Mucosa of rectum (tissue), 2 donors: ENCODE measurements around the gene ASTN2.

Source experiments
- H3K27ac ChIP-seq, 2 donors: one replicate each; pipeline ENCODE4 v1.7.0; 2013; ENCODE audit warnings: inconsistent platforms in 2 of 2, low read depth in 2 of 2, low read length in 2 of 2
- H3K27me3 ChIP-seq, 2 donors: one replicate each; pipeline ENCODE4 v1.7.0; 2013; ENCODE audit warnings: low read length in 2 of 2; ENCODE audit not compliant: control insufficient read depth in 2 of 2, insufficient read depth in 2 of 2
- H3K36me3 ChIP-seq, 2 donors: one replicate each; pipeline ENCODE4 v1.7.0; 2013; ENCODE audit warnings: low read length in 2 of 2; ENCODE audit not compliant: control insufficient read depth in 2 of 2, insufficient read depth in 2 of 2
- H3K4me1 ChIP-seq, 2 donors: one replicate each; pipeline ENCODE4 v1.7.0; 2013; ENCODE audit warnings: low read length in 2 of 2, mild to moderate bottlenecking in 1 of 2; ENCODE audit not compliant: control insufficient read depth in 2 of 2, insufficient read depth in 2 of 2
- H3K4me3 ChIP-seq, 2 donors: one replicate each; pipeline ENCODE4 v1.7.0; 2013; ENCODE audit warnings: low read length in 2 of 2
- H3K9ac ChIP-seq, 2 donors: one replicate each; pipeline ENCODE4 v1.7.0; 2013; ENCODE audit warnings: low read length in 2 of 2, low read depth in 1 of 2, mild to moderate bottlenecking in 1 of 2
- H3K9me3 ChIP-seq, 2 donors: one replicate each; pipeline ENCODE4 v1.7.0; 2013; ENCODE audit warnings: low read length in 2 of 2; ENCODE audit not compliant: control insufficient read depth in 2 of 2
- donor health status: healthy.
- donor health status: Normal muscosa, but diverticular disease.

ASTN2 gene

GRCh38 chr9:117239428-117239827, 175.4 kb downstream of the ASTN2 start:
- Histone ChIP-seq H3K9me3 (no peaks in the 10 kb centered on the region), H3K36me3 (no peaks in the 10 kb centered on the region), H3K27me3 (no peaks in the 10 kb centered on the region), H3K27ac (no peak overlapping the region), H3K4me3 (no peak overlapping the region), H3K9ac (no peak overlapping the region), H3K4me1 (no peaks in the 10 kb centered on the region)

DNA sequence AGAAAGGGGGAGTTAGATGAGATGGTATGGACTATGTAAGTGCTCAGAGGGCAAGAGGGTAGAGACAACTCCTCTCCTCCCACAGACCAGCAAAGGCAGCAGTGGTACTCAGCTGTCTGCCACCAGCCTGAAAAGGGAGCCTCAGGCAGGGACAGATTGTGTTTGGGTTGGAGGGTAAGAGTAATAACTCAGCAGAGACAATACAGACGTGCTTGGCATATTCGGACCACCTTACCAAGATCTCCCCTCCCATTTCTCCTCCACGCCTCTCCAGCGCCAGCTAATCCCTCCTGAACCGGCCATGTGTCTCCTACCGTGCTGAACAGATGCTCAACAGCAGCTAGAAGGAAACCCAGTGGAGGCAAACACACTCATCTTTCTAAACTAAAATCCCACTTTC, 180.8 kb downstream of the ASTN2 start:
- Histone ChIP-seq H3K4me3 (no peak overlapping the region), H3K27ac (no peak overlapping the region), H3K9ac (no peak overlapping the region), H3K4me1 (no peaks in the 10 kb centered on the region), H3K36me3 (no peaks in the 10 kb centered on the region), H3K9me3 (no peaks in the 10 kb centered on the region), H3K27me3 (no peaks in the 10 kb centered on the region)

GRCh38 chr9:117233016-117233415, 181.8 kb downstream of the ASTN2 start:
- Histone ChIP-seq H3K36me3 (no peaks in the 10 kb centered on the region), H3K4me3 (no peak overlapping the region), H3K9me3 (no peaks in the 10 kb centered on the region), H3K4me1 (no peaks in the 10 kb centered on the region), H3K9ac (no peak overlapping the region), H3K27ac (no peak overlapping the region), H3K27me3 (no peaks in the 10 kb centered on the region)

DNA sequence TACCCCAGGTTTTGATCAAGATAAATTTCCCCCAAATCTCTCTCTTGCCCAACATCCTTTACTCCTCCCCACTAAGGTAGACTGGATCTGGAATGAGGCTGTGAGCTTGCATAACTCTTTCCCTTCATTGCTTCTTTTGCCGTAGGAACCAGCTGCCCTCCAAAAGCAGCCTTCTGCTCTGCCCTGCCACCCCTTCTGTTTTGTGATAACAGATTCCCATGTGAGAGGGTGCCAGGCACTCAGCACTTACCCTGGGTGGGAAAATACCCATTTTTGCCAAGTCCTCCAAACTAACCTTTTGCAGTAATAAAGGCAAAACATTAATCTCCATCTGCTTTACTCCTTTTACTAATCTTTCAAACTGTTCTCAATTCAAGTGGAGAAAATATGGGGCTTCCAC, 182.6 kb downstream of the ASTN2 start:
- H3K4me1 ChIP-seq = no peaks in the 10 kb centered on the region
- H3K4me3 ChIP-seq = no peak overlapping the region
- no peaks in the 10 kb centered on the region for H3K27me3 ChIP-seq
- no peaks in the 10 kb centered on the region for H3K36me3 ChIP-seq
- H3K9me3 ChIP-seq = no peaks in the 10 kb centered on the region
- H3K9ac ChIP-seq = no peak overlapping the region
- H3K27ac ChIP-seq = no peak overlapping the region

DNA sequence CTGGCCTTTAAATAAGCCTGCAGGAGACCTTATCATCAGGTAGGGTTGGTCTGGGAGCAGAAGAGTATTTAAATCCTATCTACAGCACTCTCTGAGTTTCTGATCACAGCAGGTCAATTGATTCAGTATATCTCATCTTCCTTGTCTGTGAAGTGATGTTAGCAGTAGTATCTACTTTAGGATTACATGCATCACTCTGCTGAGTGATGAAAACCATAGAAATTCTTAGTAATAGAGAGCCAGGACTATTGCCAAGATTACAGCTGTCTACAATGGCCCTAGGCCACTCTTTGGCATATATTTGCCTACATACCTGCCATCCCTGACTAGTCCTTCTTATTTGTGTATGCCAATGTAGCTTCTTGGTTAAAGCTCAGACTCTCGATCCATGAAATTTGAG, 183.8 kb downstream of the ASTN2 start:
- no peaks in the 10 kb centered on the region for H3K4me1 ChIP-seq
- H3K27me3 ChIP-seq = no peaks in the 10 kb centered on the region
- H3K27ac ChIP-seq = no peak overlapping the region
- no peaks in the 10 kb centered on the region for H3K36me3 ChIP-seq
- H3K9me3 ChIP-seq = no peaks in the 10 kb centered on the region
- H3K4me3 ChIP-seq = no peak overlapping the region
- H3K9ac ChIP-seq = no peak overlapping the region

DNA sequence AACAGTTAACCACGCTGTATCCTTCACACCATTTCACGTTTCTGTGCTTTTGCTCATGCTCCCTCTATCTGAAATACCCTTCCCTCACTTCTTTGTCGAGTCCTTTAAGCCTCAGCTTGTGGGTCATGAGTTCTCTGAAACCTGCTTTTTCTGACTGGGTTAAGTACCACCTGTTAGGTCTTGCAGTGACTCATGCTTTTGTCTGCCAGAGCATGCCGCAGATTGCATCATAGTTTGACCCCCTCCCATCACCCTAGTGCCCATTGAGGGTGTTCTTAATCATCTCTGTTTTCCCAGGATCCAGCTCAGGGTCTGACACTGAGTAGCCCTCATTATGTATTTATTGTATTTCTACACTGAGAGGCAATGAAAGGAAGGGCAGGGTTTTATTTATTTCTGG, 190.2 kb downstream of the ASTN2 start:
- Histone ChIP-seq H3K36me3 (no peaks in the 10 kb centered on the region), H3K27me3 (no peaks in the 10 kb centered on the region), H3K9me3 (no peaks in the 10 kb centered on the region), H3K4me1 (no peaks in the 10 kb centered on the region), H3K9ac (no peak overlapping the region), H3K4me3 (no peak overlapping the region), H3K27ac (no peak overlapping the region)

GRCh38 chr9:117218951-117219350, 195.9 kb downstream of the ASTN2 start:
- Histone ChIP-seq H3K36me3 (no peaks in the 10 kb centered on the region), H3K9me3 (no peaks in the 10 kb centered on the region), H3K4me1 (no peaks in the 10 kb centered on the region), H3K9ac (no peak overlapping the region), H3K27ac (no peak overlapping the region), H3K4me3 (no peak overlapping the region), H3K27me3 (no peaks in the 10 kb centered on the region)

- no peak overlapping the region for H3K9ac ChIP-seq
- no peaks in the 10 kb centered on the region for H3K9me3 ChIP-seq
- H3K27me3 ChIP-seq = no peaks in the 10 kb centered on the region
- H3K27ac ChIP-seq = no peak overlapping the region
- no peak overlapping the region for H3K4me3 ChIP-seq
- H3K4me1 ChIP-seq = no peaks in the 10 kb centered on the region
- H3K36me3 ChIP-seq = no peaks in the 10 kb centered on the region
Observed at GRCh38 chr9:117214416-117214815, 200.4 kb downstream of the ASTN2 start.

GRCh38 chr9:117211280-117211679, 203.6 kb downstream of the ASTN2 start:
- Histone ChIP-seq H3K4me3 (no peak overlapping the region), H3K27ac (no peak overlapping the region), H3K9me3 (no peaks in the 10 kb centered on the region), H3K36me3 (no peaks in the 10 kb centered on the region), H3K9ac (no peak overlapping the region), H3K4me1 (no peaks in the 10 kb centered on the region), H3K27me3 (no peaks in the 10 kb centered on the region)

DNA sequence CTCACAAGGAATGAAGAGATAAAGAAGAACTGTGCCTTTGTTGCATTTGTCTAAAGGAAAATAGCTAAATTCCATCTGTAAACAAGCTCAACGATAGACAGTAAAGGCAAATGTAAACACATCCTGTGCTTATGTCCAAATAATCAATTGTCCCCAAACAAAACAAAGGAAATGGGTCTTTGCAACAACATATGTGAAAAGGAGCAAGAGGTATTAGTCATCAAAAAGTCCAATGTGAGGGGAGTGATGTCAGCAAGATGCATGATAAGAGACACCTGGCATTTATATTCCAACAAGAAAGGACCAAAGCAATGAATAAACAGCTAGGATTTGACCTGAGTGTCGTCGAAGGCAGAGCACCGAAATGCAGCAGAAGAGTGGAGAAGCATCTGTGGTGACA, 209.1 kb downstream of the ASTN2 start:
- no peaks in the 10 kb centered on the region for H3K27me3 ChIP-seq
- H3K9me3 ChIP-seq = no peaks in the 10 kb centered on the region
- no peak overlapping the region for H3K27ac ChIP-seq
- H3K4me3 ChIP-seq = no peak overlapping the region
- H3K9ac ChIP-seq = no peak overlapping the region
- H3K4me1 ChIP-seq = no peaks in the 10 kb centered on the region
- H3K36me3 ChIP-seq = no peaks in the 10 kb centered on the region

- Histone ChIP-seq H3K9ac (no peak overlapping the region), H3K27me3 (no peaks in the 10 kb centered on the region), H3K4me3 (no peak overlapping the region), H3K4me1 (no peaks in the 10 kb centered on the region), H3K9me3 (no peaks in the 10 kb centered on the region), H3K36me3 (no peaks in the 10 kb centered on the region), H3K27ac (no peak overlapping the region)
Observed at GRCh38 chr9:117204971-117205370, 209.9 kb downstream of the ASTN2 start.
